G401.6 (cell line): Measurements from ENCODE around the gene ZNF234.
A peak's percentile ranks its signal among the peaks of the same experiment; 100 is the strongest.
"Not testable (repeated sequence)": the region's sequence is repeated elsewhere in the genome, so short reads cannot be mapped to it uniquely, and the experiment has no call there.

Experiments used
- FAIRE-seq: peaks from 2 replicates; lab custom pipeline; 2012; peaks lifted over from hg19 to GRCh38; lab: Jason Lieb, UNC

The ZNF234 gene

GRCh38 chr19:44182145-44182544 is 40.8 kb downstream of the ZNF234 start:
- FAIRE-seq, result no peak

- peak; percentile 40 for FAIRE-seq
Measured at GRCh38 chr19:44190020-44190419, 48.7 kb downstream of the ZNF234 start.

- FAIRE-seq, result no peak
Measured at GRCh38 chr19:44192127-44192526, 50.8 kb downstream of the ZNF234 start.

- no peak for FAIRE-seq
Measured at GRCh38 chr19:44196772-44197171, 55.4 kb downstream of the ZNF234 start.

- no peak for FAIRE-seq
Measured at GRCh38 chr19:44202470-44202869, 61.1 kb downstream of the ZNF234 start.

GRCh38 chr19:44202974-44203373 is 61.6 kb downstream of the ZNF234 start:
- no peak for FAIRE-seq

- FAIRE-seq, result not testable (repeated sequence)
Measured at GRCh38 chr19:44203877-44204276, 62.5 kb downstream of the ZNF234 start.

GRCh38 chr19:44204772-44205171 is 63.4 kb downstream of the ZNF234 start:
- no peak for FAIRE-seq

GRCh38 chr19:44207126-44207803 is 65.9 kb downstream of the ZNF234 start:
- FAIRE-seq, result peak; percentile 97
